ENCODE data around the gene MAD1L1.

- TF ChIP-seq CTCF (tag by site-specific recombination; IDR thresholded peaks at IDR 0.05) (no peak), ZFP41 (tag by site-specific recombination; IDR thresholded peaks at IDR 0.05; ENCODE audit: borderline replicate concordance) (no peak), MYNN (tag by site-specific recombination; IDR thresholded peaks at IDR 0.05; ENCODE audit: borderline replicate concordance) (no peak), HOXA7 (CRISPR knock-in tag; IDR thresholded peaks at IDR 0.05; ENCODE audit: borderline replicate concordance) (no peak), REST (tag by site-specific recombination; IDR thresholded peaks at IDR 0.05) (no peak), ZBTB44 (tag by site-specific recombination; IDR thresholded peaks at IDR 0.05) (no peak), ZNF776 (tag by site-specific recombination; IDR thresholded peaks at IDR 0.05; ENCODE audit: borderline replicate concordance) (no peak), OVOL3 (tag by site-specific recombination; IDR thresholded peaks at IDR 0.05) (no peak), ZNF146 (tag by site-specific recombination; IDR thresholded peaks at IDR 0.05) (no peak), ZNF449 (tag by site-specific recombination; IDR thresholded peaks at IDR 0.05) (no peak), PATZ1 (tag by site-specific recombination; IDR thresholded peaks at IDR 0.05) (no peak), ZNF335 (tag by site-specific recombination; conservative IDR thresholded peaks at IDR 0.05) (no peak), ZNF239 (tag by site-specific recombination; IDR thresholded peaks at IDR 0.05) (no peak), ZNF530 (tag by site-specific recombination; IDR thresholded peaks at IDR 0.05; ENCODE audit: low read depth) (no peak)
Measured at GRCh38 chr7:2219136-2219535, 13.6 kb downstream of the MAD1L1 start.

Data from HEK293 (cell line).